ENCODE data around the gene UPF2. TPM values are rescaled to one million over a fixed set of nuclear protein-coding genes. Genes with fewer than 3 reads are reported as not detected.
A peak's percentile ranks its signal among the peaks of the same experiment; 100 is the strongest.

UPF2 gene
- total and polyA plus RNA-seq, 2 of the 13 experiments (the other 11 are each of a cell fraction or from before 2014, with no cell fraction given): 6.2 to 14.5 TPM

- TF ChIP-seq ZNF724P (CRISPR knock-in tag; IDR thresholded peaks at IDR 0.05; ENCODE audit: borderline replicate concordance): no peak
- no peak for TF ChIP-seq NPAS2 (CRISPR knock-in tag; IDR thresholded peaks at IDR 0.05; ENCODE audit: borderline replicate concordance)
- no peak for TF ChIP-seq ZNF773 (CRISPR knock-in tag; IDR thresholded peaks at IDR 0.05; ENCODE audit: borderline replicate concordance)
- TF ChIP-seq MTF1 (CRISPR knock-in tag; IDR thresholded peaks at IDR 0.05): no peak
- TF ChIP-seq HOXA9 (CRISPR knock-in tag; IDR thresholded peaks at IDR 0.05; ENCODE audit: borderline replicate concordance): no peak
- TF ChIP-seq, protein P1, sequence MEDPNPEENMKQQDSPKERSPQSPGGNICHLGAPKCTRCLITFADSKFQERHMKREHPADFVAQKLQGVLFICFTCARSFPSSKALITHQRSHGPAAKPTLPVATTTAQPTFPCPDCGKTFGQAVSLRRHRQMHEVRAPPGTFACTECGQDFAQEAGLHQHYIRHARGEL (CRISPR knock-in tag; IDR thresholded peaks at IDR 0.05): no peak
- TF ChIP-seq SNAI1 (CRISPR knock-in tag; IDR thresholded peaks at IDR 0.05; ENCODE audit: borderline replicate concordance): no peak
- TF ChIP-seq POGZ (CRISPR knock-in tag; IDR thresholded peaks at IDR 0.05): no peak
- TF ChIP-seq ZMAT3 (CRISPR knock-in tag; conservative IDR thresholded peaks at IDR 0.05): no peak
- peak; percentile 14; the same call in 1 of the 2 replicates for TF ChIP-seq KDM1A (CRISPR knock-in tag; IDR thresholded peaks at IDR 0.05)
- TF ChIP-seq, protein P2, sequence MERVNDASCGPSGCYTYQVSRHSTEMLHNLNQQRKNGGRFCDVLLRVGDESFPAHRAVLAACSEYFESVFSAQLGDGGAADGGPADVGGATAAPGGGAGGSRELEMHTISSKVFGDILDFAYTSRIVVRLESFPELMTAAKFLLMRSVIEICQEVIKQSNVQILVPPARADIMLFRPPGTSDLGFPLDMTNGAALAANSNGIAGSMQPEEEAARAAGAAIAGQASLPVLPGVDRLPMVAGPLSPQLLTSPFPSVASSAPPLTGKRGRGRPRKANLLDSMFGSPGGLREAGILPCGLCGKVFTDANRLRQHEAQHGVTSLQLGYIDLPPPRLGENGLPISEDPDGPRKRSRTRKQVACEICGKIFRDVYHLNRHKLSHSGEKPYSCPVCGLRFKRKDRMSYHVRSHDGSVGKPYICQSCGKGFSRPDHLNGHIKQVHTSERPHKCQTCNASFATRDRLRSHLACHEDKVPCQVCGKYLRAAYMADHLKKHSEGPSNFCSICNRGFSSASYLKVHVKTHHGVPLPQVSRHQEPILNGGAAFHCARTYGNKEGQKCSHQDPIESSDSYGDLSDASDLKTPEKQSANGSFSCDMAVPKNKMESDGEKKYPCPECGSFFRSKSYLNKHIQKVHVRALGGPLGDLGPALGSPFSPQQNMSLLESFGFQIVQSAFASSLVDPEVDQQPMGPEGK (CRISPR knock-in tag; IDR thresholded peaks at IDR 0.05): peak; percentile 57; the same call in 1 of the 2 replicates
- no peak for TF ChIP-seq ZFAT (CRISPR knock-in tag; conservative IDR thresholded peaks at IDR 0.05)
- no peak for TF ChIP-seq NRL (CRISPR knock-in tag; IDR thresholded peaks at IDR 0.05; ENCODE audit: borderline replicate concordance)
- TF ChIP-seq ZNF564 (CRISPR knock-in tag; IDR thresholded peaks at IDR 0.05): no peak
- no peak for TF ChIP-seq ZNF234 (CRISPR knock-in tag; conservative IDR thresholded peaks at IDR 0.05)
- TF ChIP-seq MTA3 (CRISPR knock-in tag; IDR thresholded peaks at IDR 0.05): no peak
- TF ChIP-seq ZNF3 (CRISPR knock-in tag; IDR thresholded peaks at IDR 0.05): peak; percentile 87
- TF ChIP-seq TP53 (CRISPR knock-in tag; conservative IDR thresholded peaks at IDR 0.05): no peak
- TF ChIP-seq, protein P3, sequence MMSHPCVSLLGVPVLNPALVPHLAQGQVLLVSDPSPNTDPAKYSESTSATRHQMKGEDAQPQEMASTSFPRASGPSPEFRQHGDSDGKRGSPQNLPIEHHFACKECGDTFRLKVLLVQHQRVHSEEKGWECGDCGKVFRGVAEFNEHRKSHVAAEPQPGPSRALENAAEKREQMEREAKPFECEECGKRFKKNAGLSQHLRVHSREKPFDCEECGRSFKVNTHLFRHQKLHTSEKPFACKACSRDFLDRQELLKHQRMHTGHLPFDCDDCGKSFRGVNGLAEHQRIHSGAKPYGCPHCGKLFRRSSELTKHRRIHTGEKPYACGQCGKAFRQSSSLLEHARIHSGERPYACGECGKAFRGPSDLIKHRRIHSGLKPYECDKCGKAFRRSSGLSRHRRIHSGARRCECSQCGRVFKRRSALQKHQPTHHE (CRISPR knock-in tag; IDR thresholded peaks at IDR 0.05; ENCODE audit: borderline replicate concordance): no peak
- no peak for TF ChIP-seq KLF12 (CRISPR knock-in tag; IDR thresholded peaks at IDR 0.05; ENCODE audit: borderline replicate concordance)
- no peak for TF ChIP-seq NFIC (IDR thresholded peaks at IDR 0.05; ENCODE audit: low read length)
- TF ChIP-seq SOX13 (IDR thresholded peaks at IDR 0.05): 0 out of 2 replicates have a peak, but pooled peaks have one; percentile 7
- TF ChIP-seq SOX13 (CRISPR knock-in tag; conservative IDR thresholded peaks at IDR 0.05 in 1 of 2, IDR thresholded peaks at IDR 0.05 in 1 of 2): peak in 1 of 2 experiments; percentile 80; a peak in 2 of 4 replicates
- no peak for TF ChIP-seq ZBTB21 (CRISPR knock-in tag; IDR thresholded peaks at IDR 0.05)
- TF ChIP-seq ZBTB20 (CRISPR knock-in tag; IDR thresholded peaks at IDR 0.05; ENCODE audit: borderline replicate concordance, low read depth): no peak
- TF ChIP-seq ZNF292 (CRISPR knock-in tag; IDR thresholded peaks at IDR 0.05; ENCODE audit: borderline replicate concordance, low read depth): no peak
- TF ChIP-seq ZNF441 (CRISPR knock-in tag; IDR thresholded peaks at IDR 0.05; ENCODE audit: borderline replicate concordance): no peak
- TF ChIP-seq SUZ12 (IDR thresholded peaks at IDR 0.05; ENCODE audit: low read depth, low read length): no peak
- peak; percentile 39; the same call in 1 of the 2 replicates for TF ChIP-seq SAP130 (CRISPR knock-in tag; IDR thresholded peaks at IDR 0.05; ENCODE audit: low read depth)
These were observed 160.9 kb downstream of the UPF2 start (continued) for GRCh38 chr10:11881477-11882417.
